Astrocyte (in vitro differentiated cells and primary cell): ENCODE results near the gene TPM2. TPM values are rescaled to one million over a fixed set of nuclear protein-coding genes. Genes with fewer than 3 reads are reported as not detected.

Source experiments
- DNase-seq: peaks from one replicate; pipeline ENCODE4 v3.0.0-alpha.2; 2010; ENCODE audit warnings: low read depth
- FAIRE-seq: peaks from 2 replicates; lab custom pipeline; 2011; peaks lifted over from hg19 to GRCh38; lab: Jason Lieb, UNC
- H2AFZ ChIP-seq: 2 replicates; pipeline ENCODE4 v1.6.0; 2012; ENCODE audit warnings: low read depth, low read length, inconsistent platforms
- H3K27ac ChIP-seq: 2 replicates; pipeline ENCODE4 v1.5.1; 2011; ENCODE audit warnings: low read depth, low read length, inconsistent platforms
- H3K27me3 ChIP-seq: 2 replicates; pipeline ENCODE4 v1.6.0; 2011; ENCODE audit warnings: low read length, inconsistent platforms; ENCODE audit not compliant: insufficient read depth
- H3K36me3 ChIP-seq: 2 replicates; pipeline ENCODE4 v1.5.1; 2011; ENCODE audit warnings: low read length, inconsistent platforms; ENCODE audit not compliant: insufficient read depth
- H3K4me1 ChIP-seq: 2 replicates; pipeline ENCODE4 v1.5.1; 2011; ENCODE audit warnings: low read length, inconsistent platforms; ENCODE audit not compliant: insufficient read depth
- H3K4me2 ChIP-seq: 2 replicates; pipeline ENCODE4 v1.6.0; 2012; ENCODE audit warnings: low read length, inconsistent platforms
- H3K4me3 ChIP-seq: 2 replicates; pipeline ENCODE4 v1.5.1; 2011; ENCODE audit warnings: low read depth, mild to moderate bottlenecking, low read length, inconsistent platforms; ENCODE audit not compliant: insufficient read depth
- H3K79me2 ChIP-seq: 2 replicates; pipeline ENCODE4 v1.6.0; 2012; ENCODE audit warnings: mild to moderate bottlenecking, low read length, inconsistent platforms; ENCODE audit not compliant: insufficient read depth
- H3K9ac ChIP-seq: 2 replicates; pipeline ENCODE4 v1.6.0; 2012; ENCODE audit warnings: mild to moderate bottlenecking, low read length, inconsistent platforms
- H3K9me3 ChIP-seq: 2 replicates; pipeline ENCODE4 v1.5.1; 2012; ENCODE audit warnings: low read depth, mild to moderate bottlenecking, low read length, inconsistent platforms; ENCODE audit not compliant: insufficient read depth
- H4K20me1 ChIP-seq: 2 replicates; pipeline ENCODE4 v1.6.0; 2012; ENCODE audit warnings: low read length, inconsistent platforms; ENCODE audit not compliant: insufficient read depth
- H3K27ac Mint-ChIP-seq: one replicate; pipeline ENCODE4 v1.8.0; 2021; ENCODE audit warnings: mild to moderate bottlenecking, mixed read lengths; ENCODE audit not compliant: unreplicated experiment
- H3K27me3 Mint-ChIP-seq: one replicate; pipeline ENCODE4 v1.8.0; 2021; ENCODE audit warnings: low read depth, mixed read lengths; ENCODE audit not compliant: unreplicated experiment
- H3K36me3 Mint-ChIP-seq: one replicate; pipeline ENCODE4 v1.8.0; 2021; ENCODE audit warnings: low read depth, mixed read lengths; ENCODE audit not compliant: unreplicated experiment
- H3K4me1 Mint-ChIP-seq: one replicate; pipeline ENCODE4 v1.8.0; 2021; ENCODE audit warnings: low read depth, mixed read lengths; ENCODE audit not compliant: unreplicated experiment
- H3K4me3 Mint-ChIP-seq: one replicate; pipeline ENCODE4 v1.8.0; 2021; ENCODE audit warnings: mild to moderate bottlenecking, moderate library complexity, mixed read lengths; ENCODE audit not compliant: unreplicated experiment
- H3K9me3 Mint-ChIP-seq: one replicate; pipeline ENCODE4 v1.8.0; 2021; ENCODE audit warnings: mild to moderate bottlenecking, mixed read lengths; ENCODE audit not compliant: unreplicated experiment
- CTCF ChIP-seq: IDR thresholded peaks from 2 replicates; pipeline ENCODE4 v1.5.1; 2011; ENCODE audit warnings: low read depth, mild to moderate bottlenecking, inconsistent platforms, low read length, moderate library complexity; ENCODE audit not compliant: insufficient read depth
- EZH2 ChIP-seq: IDR thresholded peaks from 2 replicates; pipeline ENCODE4 v1.6.1; 2012; ENCODE audit warnings: mild to moderate bottlenecking, low read length, inconsistent platforms; ENCODE audit not compliant: insufficient read depth
- total RNA-seq: library from RNA; stranded (reverse); gene quantifications from 2 replicates; pipeline ENCODE4 v1.2.1, GENCODE V29; 2021

The TPM2 gene
- total RNA-seq, 1 donor from 2014 or later, result 2,001 TPM

- no peak for TF ChIP-seq EZH2
- TF ChIP-seq CTCF, result no peak
- no peak overlapping the region for H3K4me2 ChIP-seq
- no peaks in the 10 kb centered on the region for H3K9me3 Mint-ChIP-seq
- H3K4me1 Mint-ChIP-seq, result peaks cover 14% of the 10 kb centered on the region
- no peak overlapping the region for H2AFZ ChIP-seq
- no peaks in the 10 kb centered on the region for H3K4me1 ChIP-seq
- DNase-seq (no peak), FAIRE-seq (no peak)
- H3K27ac Mint-ChIP-seq, result no peak overlapping the region
- H3K9ac ChIP-seq, result no peak overlapping the region
- H3K79me2 ChIP-seq, result peaks cover 92% of the 10 kb centered on the region
- peaks cover 96% of the 10 kb centered on the region for H4K20me1 ChIP-seq
- H3K27me3 Mint-ChIP-seq, result no peaks in the 10 kb centered on the region
- H3K4me3 ChIP-seq, result no peak overlapping the region
- no peaks in the 10 kb centered on the region for H3K9me3 ChIP-seq
- H3K27ac ChIP-seq, result no peak overlapping the region
- no peak overlapping the region for H3K4me3 Mint-ChIP-seq
- no peaks in the 10 kb centered on the region for H3K27me3 ChIP-seq
- peaks cover 51% of the 10 kb centered on the region for H3K36me3 Mint-ChIP-seq
- H3K36me3 ChIP-seq, result peaks cover 95% of the 10 kb centered on the region
Observed at GRCh38 chr9:35719546-35719945, 29.8 kb upstream of the TPM2 start.

GRCh38 chr9:35718721-35719511 lies 29.2 kb upstream of the TPM2 start:
- H3K9me3 Mint-ChIP-seq, result no peaks in the 10 kb centered on the region
- no peak overlapping the region for H3K4me3 Mint-ChIP-seq
- H4K20me1 ChIP-seq, result peaks cover 96% of the 10 kb centered on the region
- no peak overlapping the region for H3K27ac ChIP-seq
- no peak overlapping the region for H3K9ac ChIP-seq
- no peak for DNase-seq
- no peak for TF ChIP-seq EZH2
- no peak for TF ChIP-seq CTCF
- no peaks in the 10 kb centered on the region for H3K27me3 Mint-ChIP-seq
- peaks cover 12% of the 10 kb centered on the region for H3K4me1 Mint-ChIP-seq
- no peak for FAIRE-seq
- peaks cover 95% of the 10 kb centered on the region for H3K36me3 ChIP-seq
- H3K9me3 ChIP-seq, result no peaks in the 10 kb centered on the region
- no peaks in the 10 kb centered on the region for H3K27me3 ChIP-seq
- no peak overlapping the region for H3K27ac Mint-ChIP-seq
- H3K4me1 ChIP-seq, result no peaks in the 10 kb centered on the region
- no peak overlapping the region for H3K4me3 ChIP-seq
- peaks cover 92% of the 10 kb centered on the region for H3K79me2 ChIP-seq
- H3K4me2 ChIP-seq, result no peak overlapping the region
- peaks cover 47% of the 10 kb centered on the region for H3K36me3 Mint-ChIP-seq
- no peak overlapping the region for H2AFZ ChIP-seq

- H3K9ac ChIP-seq, result no peak overlapping the region
- Mint-ChIP-seq H3K36me3 (peaks cover 43% of the 10 kb centered on the region), H3K4me1 (peaks cover 12% of the 10 kb centered on the region), H3K27ac (no peak overlapping the region), H3K9me3 (no peaks in the 10 kb centered on the region), H3K4me3 (no peak overlapping the region), H3K27me3 (no peaks in the 10 kb centered on the region)
- H3K4me3 ChIP-seq, result no peak overlapping the region
- H4K20me1 ChIP-seq, result peaks cover 98% of the 10 kb centered on the region
- DNase-seq (no peak), FAIRE-seq (no peak)
- peaks cover 87% of the 10 kb centered on the region for H3K79me2 ChIP-seq
- peaks cover 94% of the 10 kb centered on the region for H3K36me3 ChIP-seq
- no peak overlapping the region for H3K4me2 ChIP-seq
- TF ChIP-seq CTCF (no peak), EZH2 (no peak)
- H3K27ac ChIP-seq, result no peak overlapping the region
- H3K27me3 ChIP-seq, result no peaks in the 10 kb centered on the region
- no peak overlapping the region for H2AFZ ChIP-seq
- no peaks in the 10 kb centered on the region for H3K4me1 ChIP-seq
- no peaks in the 10 kb centered on the region for H3K9me3 ChIP-seq
Observed at GRCh38 chr9:35717132-35717870, 27.6 kb upstream of the TPM2 start.
